ENCODE measurements around the gene RPL32.
A peak's percentile ranks its signal among the peaks of the same experiment; 100 is the strongest.
"Not testable (repeated sequence)": the region's sequence is repeated elsewhere in the genome, so short reads cannot be mapped to it uniquely, and the experiment has no call there.

RPL32 gene

GRCh38 chr3:12852201-12852600, 10.8 kb upstream of the RPL32 start:
- TF ChIP-seq CTCF (IDR thresholded peaks at IDR 0.05; ENCODE audit: control insufficient read depth, insufficient read depth, low read depth, low read length, missing control alignments), result no peak

GRCh38 chr3:12845811-12846210, 4.4 kb upstream of the RPL32 start:
- no peak for DNase-seq (ENCODE audit: low read depth)
- no peak for TF ChIP-seq CTCF (IDR thresholded peaks at IDR 0.05; ENCODE audit: control insufficient read depth, insufficient read depth, low read depth, low read length, missing control alignments)
- no peak overlapping the region for H3K4me3 ChIP-seq (ENCODE audit: control insufficient read depth, low read depth, low read length)

More at GRCh38 chr3:12852201-12852600, 10.8 kb upstream of the RPL32 start:
- DNase-seq (ENCODE audit: low read depth), result no peak
- no peak overlapping the region for H3K4me3 ChIP-seq (ENCODE audit: control insufficient read depth, low read depth, low read length)

GRCh38 chr3:12842469-12842868, 1.1 kb upstream of the RPL32 start:
- TF ChIP-seq CTCF (IDR thresholded peaks at IDR 0.05; ENCODE audit: control insufficient read depth, insufficient read depth, low read depth, low read length, missing control alignments), result no peak
- H3K4me3 ChIP-seq (ENCODE audit: control insufficient read depth, low read depth, low read length), result no peak overlapping the region
- DNase-seq (ENCODE audit: low read depth), result no peak

- H3K4me3 ChIP-seq (ENCODE audit: control insufficient read depth, low read depth, low read length), result no peak overlapping the region
- TF ChIP-seq CTCF (IDR thresholded peaks at IDR 0.05; ENCODE audit: control insufficient read depth, insufficient read depth, low read depth, low read length, missing control alignments), result no peak
- no peak for DNase-seq (ENCODE audit: low read depth)
Observed at GRCh38 chr3:12841970-12842328, 584 bp upstream of the RPL32 start.

- no peak for DNase-seq (ENCODE audit: low read depth)
- H3K4me3 ChIP-seq (ENCODE audit: control insufficient read depth, low read depth, low read length), result peak overlapping the region; percentile 96
- no peak for TF ChIP-seq CTCF (IDR thresholded peaks at IDR 0.05; ENCODE audit: control insufficient read depth, insufficient read depth, low read depth, low read length, missing control alignments)
Observed at GRCh38 chr3:12840591-12841148, 695 bp downstream of the RPL32 start.

GRCh38 chr3:12840148-12840547, 1.2 kb downstream of the RPL32 start:
- not testable (repeated sequence) for DNase-seq (ENCODE audit: low read depth)
- H3K4me3 ChIP-seq (ENCODE audit: control insufficient read depth, low read depth, low read length), result peak overlapping the region; percentile 96

- DNase-seq (ENCODE audit: low read depth), result no peak
- peak overlapping the region; percentile 5; the same call in 1 of the 2 replicates for H3K4me3 ChIP-seq (ENCODE audit: control insufficient read depth, low read depth, low read length)
- TF ChIP-seq CTCF (IDR thresholded peaks at IDR 0.05; ENCODE audit: control insufficient read depth, insufficient read depth, low read depth, low read length, missing control alignments), result no peak
Observed at GRCh38 chr3:12839156-12839946, 2.0 kb downstream of the RPL32 start.

All from AG09309 (cell line).